ENCODE results near the gene CHRM4.
A peak's percentile ranks its signal among the peaks of the same experiment; 100 is the strongest.

The CHRM4 gene

DNA sequence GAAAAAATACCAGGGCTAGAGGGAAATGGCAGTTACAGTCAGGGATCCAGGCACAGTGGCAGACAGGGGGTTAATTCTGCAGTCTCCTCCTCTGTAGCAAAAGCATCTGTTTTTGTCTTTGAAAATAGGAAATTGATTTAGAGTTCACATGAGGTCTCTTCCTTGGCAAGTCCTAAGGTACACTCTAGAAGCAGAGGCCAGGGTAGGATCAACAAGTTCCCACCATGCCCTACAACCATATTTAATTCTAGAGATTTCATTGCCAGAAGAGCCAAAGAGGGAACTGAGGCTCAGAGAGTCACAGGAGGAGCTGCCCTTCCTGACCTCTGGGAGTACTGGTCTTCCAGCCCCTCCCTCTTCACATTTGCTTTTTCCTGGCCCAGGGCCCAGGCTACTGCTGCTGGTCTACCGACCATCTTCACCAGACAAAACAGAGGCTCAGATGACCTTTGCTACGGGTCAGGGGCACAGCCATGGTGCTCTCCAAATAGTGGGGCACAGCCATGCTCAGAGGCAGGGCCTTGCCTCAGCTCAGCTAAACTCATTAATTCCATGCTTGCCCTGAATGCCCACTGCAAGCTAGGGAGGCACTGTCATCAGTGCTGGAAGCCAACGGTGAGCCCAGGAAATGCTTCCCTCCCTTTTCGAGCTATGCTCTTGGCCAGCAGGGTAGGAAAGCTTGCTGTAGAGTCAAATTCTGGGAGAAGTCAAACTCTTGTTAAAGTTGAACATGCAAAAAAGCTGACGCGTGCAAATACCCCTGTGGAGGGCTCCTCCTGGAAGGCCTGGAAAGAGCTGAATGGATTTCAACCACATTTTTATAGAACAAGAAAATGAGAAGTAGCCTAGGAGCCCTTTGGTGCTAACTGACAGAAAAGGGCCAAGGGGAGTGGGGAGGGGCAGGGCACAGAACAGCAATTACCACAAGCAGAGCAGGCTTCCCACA, 11.7 kb upstream of the CHRM4 start:
- DNase-seq (ENCODE audit: low spot score) = no peak

DNA sequence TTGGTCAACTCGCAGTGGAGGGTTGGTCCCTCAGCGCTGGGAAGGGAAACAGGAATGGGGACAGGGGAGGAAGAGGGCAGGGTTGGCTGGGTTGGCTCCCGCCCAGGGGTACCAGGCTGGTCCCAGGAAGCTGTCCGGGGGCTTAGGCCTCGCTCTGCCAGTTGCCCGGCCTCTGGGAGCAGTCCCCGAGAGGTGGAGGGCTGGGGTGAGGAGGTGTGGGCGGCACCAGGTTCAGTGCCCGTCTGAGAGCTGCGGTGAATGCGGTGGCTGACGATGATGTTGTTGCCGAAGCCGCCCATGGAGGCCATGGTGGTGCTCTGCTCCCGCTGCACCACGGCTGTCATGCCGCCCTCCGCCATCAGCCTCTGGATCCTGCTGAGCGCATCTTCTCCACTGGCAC, 6.0 kb upstream of the CHRM4 start:
- DNase-seq (ENCODE audit: low spot score) = no peak

DNA sequence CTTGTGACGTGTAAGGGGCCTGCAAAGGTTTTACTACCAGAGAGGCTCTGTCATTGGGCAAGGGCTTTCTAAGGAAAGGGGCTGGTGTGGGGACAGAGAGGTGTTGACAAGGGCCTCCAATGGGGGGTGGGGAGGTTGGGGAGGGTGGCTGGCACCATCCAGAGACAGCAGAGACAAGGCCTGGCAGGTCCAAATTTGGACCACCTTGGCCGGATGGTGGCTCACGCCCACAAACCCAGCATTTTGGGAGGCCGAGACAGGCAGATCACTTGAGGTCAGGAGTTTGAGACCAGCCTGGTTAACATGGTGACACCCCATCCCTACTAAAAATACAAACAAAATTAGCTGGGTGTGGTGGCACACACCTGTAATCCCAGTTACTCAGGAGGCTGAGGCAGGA, 2.2 kb upstream of the CHRM4 start:
- no peak for DNase-seq (ENCODE audit: low spot score)

DNA sequence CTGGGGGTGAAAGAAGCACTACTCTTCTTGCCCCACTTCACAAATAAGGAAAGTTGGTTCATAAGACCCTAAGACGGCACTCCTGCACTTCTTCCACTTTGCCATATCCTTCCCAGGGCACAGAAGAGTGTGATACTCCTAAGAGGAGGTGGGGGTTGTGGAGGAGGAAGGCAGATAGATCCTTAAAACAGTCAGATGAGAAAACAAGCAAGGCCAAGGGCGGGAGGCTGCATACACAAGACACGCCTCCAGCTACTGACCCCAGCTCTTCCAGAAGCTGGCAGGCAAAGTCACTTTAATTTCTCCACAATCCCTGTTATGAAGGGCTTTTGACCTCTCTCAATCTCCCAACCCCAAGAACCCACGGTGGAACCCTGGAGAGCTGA, 1.6 kb upstream of the CHRM4 start:
- no peak for DNase-seq (ENCODE audit: low spot score)

DNA sequence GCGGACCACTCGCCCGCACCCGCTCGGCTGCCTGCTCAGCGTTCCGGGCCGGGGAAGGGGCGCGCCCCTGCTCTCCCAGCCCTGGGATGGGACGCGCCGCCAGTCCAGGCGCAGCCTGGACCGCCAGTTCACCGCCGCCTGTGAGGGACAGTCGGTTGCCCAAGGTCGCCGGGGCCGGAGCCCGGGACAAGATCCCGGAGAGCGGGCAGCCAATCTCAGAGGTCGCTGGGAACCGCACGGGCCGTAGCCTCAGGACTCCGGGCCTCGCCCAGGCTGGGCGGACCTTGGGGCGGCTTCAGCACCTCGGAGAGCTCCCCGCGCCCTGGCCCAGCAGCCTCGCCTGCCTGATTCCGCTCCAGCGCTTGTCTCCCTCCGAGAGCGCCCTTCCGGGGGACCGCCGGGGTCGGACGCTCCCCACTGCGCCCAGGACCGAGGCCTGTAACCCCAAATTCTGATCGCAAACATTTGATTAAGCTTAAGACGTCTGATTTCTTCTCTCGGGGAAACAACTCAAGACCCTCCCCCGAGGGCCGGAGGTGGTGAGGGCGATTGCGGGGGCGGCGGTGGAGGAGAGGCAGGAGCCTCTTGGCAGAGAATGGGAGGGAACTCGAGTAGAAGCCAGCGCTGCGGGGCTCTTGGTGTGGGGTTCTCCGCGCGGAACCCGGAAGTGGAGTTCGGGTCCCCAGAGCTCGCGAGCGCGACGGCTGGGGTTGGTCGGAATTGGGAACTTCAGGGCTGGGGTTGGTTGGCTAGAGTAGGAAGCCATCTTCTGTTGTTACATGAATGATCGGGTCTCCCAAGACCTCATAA, 1.1 kb upstream of the CHRM4 start:
- DNase-seq (ENCODE audit: low spot score) = peak; percentile 56

DNA sequence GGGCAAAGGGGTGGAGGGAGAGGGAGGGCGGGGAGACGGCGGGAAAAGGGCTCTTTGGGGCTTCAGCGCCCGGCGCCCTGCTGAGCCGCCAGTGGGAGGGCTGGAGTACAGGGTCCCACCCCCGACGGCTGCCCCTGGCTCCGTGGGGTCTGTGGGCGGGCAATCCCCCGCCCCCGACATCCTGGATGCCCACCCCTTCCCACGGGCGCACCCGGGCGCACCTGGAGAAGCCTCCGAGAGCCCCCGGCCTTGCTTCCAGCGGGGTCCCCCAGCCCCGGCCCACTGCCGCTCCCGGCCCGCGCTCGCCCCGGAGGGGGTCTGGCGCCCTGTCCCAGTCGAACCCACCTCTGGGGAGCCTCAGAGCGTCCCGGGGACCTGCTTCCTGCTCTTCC, 394 bp downstream of the CHRM4 start:
- no peak for DNase-seq (ENCODE audit: low spot score)

DNA sequence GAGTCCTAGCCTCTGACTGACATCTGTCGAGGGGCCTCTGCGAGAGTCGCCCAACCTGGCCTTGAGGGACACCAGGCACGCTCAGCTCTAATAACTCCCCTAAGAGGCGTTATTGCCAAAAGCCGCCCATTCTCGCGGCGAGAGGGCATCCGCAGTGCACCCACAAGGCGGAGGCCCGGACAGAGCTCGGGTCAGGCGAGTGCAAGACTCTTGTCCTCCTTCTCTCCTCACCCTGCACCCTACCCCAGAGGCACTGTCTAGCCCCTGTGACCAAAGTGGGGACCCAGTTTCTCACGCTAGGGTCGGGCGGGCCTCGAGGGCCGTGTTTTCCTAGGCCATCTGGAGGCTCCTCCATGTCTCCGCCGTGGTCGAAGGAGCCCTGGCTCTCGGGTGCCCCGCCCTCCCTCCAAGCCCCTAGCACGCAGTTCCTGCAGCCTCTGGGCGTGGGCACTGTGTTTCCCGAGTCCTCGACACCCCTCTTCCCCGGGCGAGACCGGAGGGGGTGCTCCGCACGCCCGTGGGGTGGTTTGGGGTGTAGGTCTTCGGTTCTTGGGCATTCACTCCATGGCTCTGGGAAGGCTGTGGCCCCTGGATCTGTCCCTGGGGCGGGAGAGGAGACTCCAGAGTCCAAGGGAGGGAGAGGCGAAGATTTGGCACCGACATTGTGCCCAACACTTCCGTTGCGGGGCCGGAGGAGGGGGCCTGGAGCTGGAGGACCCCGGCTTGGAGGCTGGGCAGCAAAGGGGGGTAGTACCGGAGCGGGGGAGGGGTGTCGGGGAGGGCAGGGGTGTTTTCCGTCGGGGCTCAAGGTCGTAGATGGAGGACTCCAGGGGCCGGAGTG, 1.0 kb downstream of the CHRM4 start:
- DNase-seq (ENCODE audit: low spot score) = no peak

DNA sequence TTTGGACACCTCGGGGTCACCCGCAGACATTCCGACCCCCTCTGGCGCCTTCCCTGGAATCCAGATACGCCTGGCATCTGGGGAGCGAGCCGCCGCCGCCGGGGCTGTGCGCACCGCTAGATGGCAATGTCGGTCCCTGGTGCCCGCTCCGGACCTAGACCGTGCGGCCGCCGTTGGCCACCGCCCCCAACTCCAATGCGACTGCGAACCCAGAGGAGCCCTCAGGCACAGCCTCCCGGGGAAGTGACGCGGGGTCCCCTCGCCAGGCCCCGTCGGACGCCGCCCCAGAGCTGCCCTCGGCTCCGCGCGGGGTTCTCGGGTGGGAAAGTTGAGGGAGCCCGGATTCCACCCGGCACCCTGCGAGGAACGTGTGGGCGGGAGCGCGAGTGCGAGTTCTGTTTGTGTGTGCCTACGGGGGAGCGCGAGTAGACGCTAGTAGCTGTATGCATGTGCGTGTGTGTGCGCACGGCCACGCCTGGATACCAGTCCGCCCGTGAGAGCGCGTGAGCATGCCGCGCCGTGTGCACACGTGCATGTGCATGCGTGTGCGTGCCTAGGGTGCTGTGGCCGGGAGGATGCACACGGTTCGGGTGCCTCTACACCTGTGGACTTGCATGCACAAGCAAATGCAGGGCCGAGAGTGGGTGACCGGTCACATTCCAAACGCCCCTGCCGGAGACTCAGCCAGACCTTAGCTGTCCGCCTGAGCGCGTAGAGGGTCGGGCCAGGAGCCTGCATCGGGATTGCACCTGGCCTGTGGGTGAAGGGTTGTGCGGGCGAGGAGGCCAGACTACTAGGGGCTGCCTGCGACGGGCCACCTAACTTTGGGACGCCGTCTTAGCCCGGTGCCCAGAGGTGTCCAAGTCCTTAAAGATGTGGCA, 1.9 kb downstream of the CHRM4 start:
- peak; percentile 23 for DNase-seq (ENCODE audit: low spot score)

DNA sequence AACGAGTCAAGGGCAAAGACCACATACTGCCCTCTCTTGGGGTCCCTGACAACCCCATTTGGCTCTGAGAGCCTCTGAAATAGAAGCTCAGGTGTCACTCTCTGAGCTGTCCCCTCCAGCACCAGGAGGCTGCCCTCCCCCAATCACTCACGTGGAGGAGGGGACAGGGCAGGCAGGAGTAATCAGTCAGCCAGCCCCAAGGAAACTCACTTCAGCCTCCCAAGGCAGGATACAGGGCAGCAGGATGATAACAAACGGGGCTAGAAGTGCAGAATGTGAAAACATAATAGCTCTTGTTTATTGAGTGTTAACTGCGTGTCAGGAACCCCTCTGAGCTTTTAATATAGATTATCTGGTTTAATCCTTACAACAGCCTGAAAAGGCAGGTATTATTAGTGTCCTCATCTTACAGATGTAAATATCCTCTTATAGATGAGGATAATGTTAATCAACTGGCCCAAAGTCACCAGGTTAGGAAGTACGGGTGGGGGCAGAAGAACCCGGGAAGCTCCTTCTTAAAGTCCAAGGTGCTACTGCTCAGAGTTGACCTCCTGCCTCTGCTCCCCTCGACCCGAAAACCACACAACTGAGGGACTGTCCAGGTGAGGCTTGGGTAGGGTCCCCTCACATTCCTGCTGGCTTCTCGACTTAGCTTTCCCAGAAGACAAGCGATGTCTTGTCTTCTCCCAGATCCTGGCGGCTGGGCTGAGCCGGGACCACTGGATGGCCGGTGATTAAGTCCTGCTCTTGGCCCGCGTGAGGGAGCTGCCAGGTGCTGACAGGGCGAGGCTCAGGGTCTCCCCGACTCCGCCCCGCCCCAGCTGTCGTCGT, 2.7 kb downstream of the CHRM4 start:
- no peak for DNase-seq (ENCODE audit: low spot score)

DNA sequence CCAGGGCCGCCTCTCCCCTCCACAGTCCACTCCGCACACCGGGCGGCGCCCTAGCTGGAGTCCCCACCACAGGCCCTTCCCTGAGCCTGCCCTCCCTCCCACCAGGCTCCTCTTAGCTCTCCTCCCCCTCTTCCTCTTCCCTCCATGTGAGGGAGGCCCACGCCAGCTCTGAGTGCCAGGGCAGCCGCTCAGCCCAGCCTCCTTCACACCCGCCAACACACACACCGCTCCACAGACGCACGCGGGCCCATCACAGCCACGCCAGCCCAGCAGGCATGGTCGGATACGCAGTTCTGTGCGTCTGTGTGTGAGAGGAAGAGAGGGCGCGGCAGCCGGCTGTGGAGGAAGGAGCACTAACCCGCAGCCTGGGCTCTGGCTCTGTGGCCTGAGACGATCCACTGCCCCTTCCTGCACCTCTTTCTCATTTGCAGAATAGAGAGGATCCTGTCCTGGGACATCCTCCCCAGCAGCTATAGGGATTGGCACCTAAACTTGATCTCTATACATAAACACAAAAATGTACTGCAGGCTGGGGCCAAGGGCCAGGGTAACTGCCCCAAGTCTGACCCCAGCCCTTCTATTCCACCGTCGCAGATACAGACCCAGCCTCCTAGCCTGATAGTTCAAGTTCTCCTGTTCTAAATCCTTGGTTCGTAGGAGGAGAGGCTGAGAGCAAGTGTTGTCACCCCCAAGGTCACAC, 3.5 kb downstream of the CHRM4 start:
- DNase-seq (ENCODE audit: low spot score) = no peak

DNA sequence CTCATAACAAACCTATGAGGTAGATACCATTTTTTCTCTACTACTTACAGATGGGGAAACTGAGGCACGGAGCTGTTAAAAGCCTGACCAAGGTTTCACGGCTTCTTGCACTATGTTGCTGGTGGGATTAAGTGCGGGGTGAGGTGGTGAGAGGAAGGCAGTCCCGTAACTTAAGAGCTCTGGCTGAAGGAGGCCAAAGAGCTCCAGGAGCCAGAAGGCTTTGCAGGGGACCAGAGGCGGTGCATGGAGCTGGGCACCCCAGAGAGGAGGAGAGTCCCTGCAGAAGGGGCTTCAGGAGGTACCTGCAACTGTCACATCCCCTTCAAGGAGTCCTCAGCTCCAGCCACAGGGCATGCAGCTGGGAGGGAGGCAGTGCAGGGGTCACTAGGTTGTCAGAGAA, 4.1 kb downstream of the CHRM4 start:
- DNase-seq (ENCODE audit: low spot score) = no peak

DNA sequence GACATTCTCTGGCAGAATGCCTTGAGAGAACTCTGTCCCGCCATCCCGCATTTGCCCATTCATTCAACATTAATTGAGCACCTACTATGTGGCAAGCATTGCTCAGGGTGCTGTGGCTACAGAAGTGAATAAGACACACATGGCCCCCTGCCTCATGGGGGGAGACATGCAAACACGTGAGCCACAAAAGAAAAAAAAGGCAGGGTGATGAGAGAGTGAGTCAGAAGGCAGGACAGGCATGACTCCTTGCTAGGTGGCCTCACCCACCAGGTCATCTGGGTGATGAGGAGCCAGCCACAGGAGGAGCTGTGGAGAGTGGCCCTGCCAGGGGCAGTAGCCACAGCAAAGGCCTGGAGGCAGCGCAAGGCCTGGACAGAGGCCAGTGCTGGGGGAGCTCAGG, 4.9 kb downstream of the CHRM4 start:
- DNase-seq (ENCODE audit: low spot score) = no peak

DNA sequence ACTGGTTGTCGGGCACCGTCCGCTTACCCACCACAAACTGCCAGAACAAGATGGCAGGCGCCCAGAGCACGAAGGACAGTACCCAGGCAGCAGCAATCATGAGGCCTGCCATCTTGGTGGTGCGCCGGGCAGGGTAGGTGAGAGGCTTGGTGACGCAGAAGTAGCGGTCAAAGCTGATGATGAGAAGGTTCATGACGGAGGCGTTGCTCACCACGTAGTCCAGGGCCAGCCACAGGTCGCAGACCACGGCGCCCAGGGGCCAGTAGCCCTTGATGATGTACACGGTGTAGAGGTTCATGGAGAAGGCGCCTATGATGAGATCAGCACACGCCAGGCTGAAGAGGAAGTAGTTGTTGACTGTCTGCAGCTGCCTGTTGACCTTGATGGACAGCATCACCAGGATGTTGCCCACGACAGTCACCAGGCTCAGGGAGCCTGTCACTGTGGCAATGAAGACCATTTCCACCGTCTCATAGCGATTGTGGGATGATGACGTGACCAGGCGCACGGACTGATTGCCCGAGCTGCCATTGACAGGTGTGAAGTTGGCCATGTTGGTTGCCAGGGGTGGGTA, 5.5 kb downstream of the CHRM4 start:
- DNase-seq (ENCODE audit: low spot score) = no peak

DNA sequence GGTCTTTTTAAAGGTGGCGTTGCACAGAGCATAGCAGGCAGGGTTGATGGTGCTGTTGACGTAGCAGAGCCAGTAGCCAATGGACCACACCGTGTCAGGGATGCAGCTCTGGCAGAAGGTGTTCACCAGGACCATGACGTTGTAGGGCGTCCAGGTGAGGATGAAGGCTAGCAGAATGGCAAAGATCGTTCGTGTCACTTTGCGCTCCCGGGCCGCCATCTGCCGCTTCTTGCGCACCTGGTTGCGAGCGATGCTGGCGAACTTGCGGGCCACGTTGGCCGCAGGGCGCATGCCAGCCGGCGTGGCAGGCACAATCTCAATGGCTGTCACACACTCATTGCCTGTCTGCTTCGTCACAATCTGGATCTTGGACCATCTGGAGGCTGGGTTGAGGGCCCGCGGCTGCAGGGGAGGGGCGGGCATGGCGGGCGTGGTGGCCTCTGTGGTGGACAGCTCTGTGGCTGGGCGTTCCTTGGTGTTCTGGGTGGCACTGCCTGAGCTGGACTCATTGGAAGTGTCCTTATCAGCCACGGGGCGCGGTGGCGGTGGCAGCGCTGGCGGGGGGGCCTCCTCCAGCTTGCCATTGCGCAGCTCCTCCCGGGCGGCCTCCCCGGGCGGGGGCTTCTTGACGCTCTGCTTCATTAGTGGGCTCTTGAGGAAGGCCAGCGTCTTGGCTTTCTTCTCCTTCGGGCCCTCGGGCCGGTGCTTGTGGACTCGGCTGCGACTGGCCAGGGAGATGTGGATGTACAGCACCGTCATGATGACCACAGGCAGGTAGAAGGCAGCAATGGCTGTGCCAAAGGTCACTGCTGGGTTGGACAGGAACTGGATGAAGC, 6.2 kb downstream of the CHRM4 start:
- no peak for DNase-seq (ENCODE audit: low spot score)

DNA sequence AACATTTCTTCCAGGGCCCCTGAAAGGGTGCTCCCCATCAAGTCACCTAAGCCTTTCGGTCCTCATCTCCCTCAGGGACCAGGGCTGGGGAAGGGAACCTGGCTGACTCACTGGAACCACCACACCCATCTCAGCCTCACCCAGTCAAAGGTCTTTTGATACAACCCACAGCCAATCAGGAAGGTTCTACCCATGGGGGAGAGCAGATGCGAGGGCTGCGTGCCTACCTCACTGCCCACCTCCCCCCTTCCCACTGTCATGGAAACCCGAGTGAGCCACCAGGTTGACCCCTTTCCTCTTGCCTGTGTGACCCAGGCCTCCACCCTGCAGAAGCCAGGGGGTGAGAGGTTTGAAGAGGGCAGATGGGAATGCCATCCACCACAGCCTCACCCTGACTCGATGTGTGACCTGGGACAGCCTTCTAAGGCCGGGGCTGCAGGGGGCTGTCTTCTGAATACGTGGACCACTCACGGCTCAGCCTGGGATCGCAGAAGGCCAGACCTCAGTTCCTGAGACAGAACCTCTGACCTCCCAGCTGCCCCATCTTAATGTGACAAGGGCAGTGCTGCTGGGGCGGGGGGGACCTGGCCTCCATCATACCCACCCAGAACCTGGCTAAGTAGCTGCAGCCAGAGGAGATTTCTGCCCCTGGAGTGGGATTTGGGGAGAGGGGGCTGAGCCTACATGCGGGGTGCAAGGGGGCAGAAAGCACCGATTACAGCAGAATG, 7.4 kb downstream of the CHRM4 start:
- no peak for DNase-seq (ENCODE audit: low spot score)

DNA sequence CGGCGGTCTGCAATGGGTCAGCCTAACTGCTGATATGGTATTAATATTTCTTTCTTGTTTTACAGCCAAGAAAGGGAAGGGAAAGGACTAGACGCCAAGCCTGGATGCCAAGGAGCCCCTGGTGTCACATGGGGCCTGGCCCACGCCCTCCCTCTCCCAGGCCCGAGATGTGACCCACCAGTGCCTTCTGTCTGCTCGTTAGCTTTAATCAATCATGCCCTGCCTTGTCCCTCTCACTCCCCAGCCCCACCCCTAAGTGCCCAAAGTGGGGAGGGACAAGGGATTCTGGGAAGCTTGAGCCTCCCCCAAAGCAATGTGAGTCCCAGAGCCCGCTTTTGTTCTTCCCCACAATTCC, 8.2 kb downstream of the CHRM4 start:
- DNase-seq (ENCODE audit: low spot score) = no peak

DNA sequence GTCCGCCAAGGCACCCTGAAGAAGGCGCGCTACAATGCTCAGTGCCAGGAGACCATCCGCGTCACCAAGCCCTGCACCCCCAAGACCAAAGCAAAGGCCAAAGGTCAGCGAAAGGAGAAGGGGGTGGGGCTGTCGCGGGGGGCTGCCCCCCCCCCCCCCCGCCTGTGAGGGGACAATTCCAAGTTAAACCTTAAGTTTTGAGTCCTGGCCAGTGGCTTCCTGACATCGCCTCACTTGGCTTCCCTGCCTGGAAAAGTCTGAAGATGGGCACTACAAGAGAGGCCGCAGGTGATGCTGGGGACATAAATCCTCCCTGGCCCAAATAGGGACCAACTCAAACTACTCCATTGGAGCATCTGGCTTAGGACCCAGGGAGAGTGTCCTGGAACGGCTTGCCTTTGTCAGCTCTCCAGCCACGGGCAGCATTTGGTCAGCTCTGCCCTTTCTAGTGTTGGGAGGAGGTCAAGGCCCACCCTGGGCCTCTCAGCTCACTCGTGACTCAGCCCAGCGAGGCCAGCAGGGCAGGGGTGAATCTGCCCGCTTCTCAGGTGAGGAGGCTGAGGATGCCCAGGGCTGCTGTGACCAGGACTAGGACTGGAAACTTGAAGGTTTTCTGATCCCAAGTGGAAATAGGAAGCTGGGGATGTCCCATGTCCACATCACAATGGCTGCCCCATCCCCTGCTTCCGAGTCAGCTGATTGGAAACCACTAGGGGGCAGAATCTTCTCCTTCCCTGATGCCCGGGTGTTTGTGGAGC, 8.8 kb downstream of the CHRM4 start:
- no peak for DNase-seq (ENCODE audit: low spot score)

Data from hematopoietic multipotent progenitor cell treated with erythropoietin and hydrocortisone succinate and interleukin-3 and kit ligand, for 17 days (in vitro differentiated cells).